CD14-positive monocyte (primary cell): Measurements from ENCODE around the gene AGRP. TPM values are rescaled to one million over a fixed set of nuclear protein-coding genes. Genes with fewer than 3 reads are reported as not detected.

ENCODE experiments used
- DNase-seq, 3 donors: peaks; one replicate each; pipeline ENCODE4 v3.0.0-alpha.2; 2011 to 2022
- H2AFZ ChIP-seq: 2 replicates; pipeline ENCODE4 v1.6.0; 2012; ENCODE audit warnings: mild to moderate bottlenecking, low read depth, low read length, inconsistent platforms; ENCODE audit not compliant: insufficient read depth, poor library complexity, severe bottlenecking
- H3K27ac ChIP-seq, 2 donors: 1 replicate in 1 of 2; 2 replicates in 1 of 2; pipeline ENCODE4 v1.5.1; 2012 to 2013; ENCODE audit warnings: low read length in 2 of 2, control low read depth in 1 of 2, inconsistent platforms in 1 of 2, low read depth in 1 of 2, mild to moderate bottlenecking in 1 of 2
- H3K27me3 ChIP-seq, 2 donors: one replicate each; pipeline versions ENCODE4 v1.6.0 to v1.6.1; 2011 to 2013; ENCODE audit warnings: low read length in 2 of 2; ENCODE audit not compliant: control insufficient read depth in 2 of 2, insufficient read depth in 2 of 2
- H3K36me3 ChIP-seq, 2 donors: replicated peaks in 1 of 2; 1 replicate in 1 of 2; 2 replicates in 1 of 2; pipeline versions ENCODE4 v1.5.1 to v1.6.1; 2012 to 2013; ENCODE audit warnings: low read length in 2 of 2, control low read depth in 1 of 2, inconsistent platforms in 1 of 2, mild to moderate bottlenecking in 1 of 2; ENCODE audit not compliant: insufficient read depth in 2 of 2, control insufficient read depth in 1 of 2
- H3K4me1 ChIP-seq, 2 donors: 1 replicate in 1 of 2; 2 replicates in 1 of 2; pipeline versions ENCODE4 v1.5.1 to v1.6.1; 2012 to 2013; ENCODE audit warnings: low read length in 2 of 2, control low read depth in 1 of 2, inconsistent platforms in 1 of 2, mild to moderate bottlenecking in 1 of 2, moderate library complexity in 1 of 2; ENCODE audit not compliant: insufficient read depth in 2 of 2, control insufficient read depth in 1 of 2
- H3K4me2 ChIP-seq: replicated peaks from 2 replicates; pipeline ENCODE3; 2012; ENCODE audit warnings: low read length, moderate library complexity, mild to moderate bottlenecking; ENCODE audit not compliant: poor library complexity, severe bottlenecking; ENCODE audit errors: extremely low read depth
- H3K4me3 ChIP-seq, 3 experiments: fragments of 200-600 bp in 1 of 3; sonication (generic) in 1 of 3; replicated peaks in 1 of 3; 1 replicate in 2 of 3; 2 replicates in 1 of 3; pipeline ENCODE4 v1.5.1; 2011 to 2013; ENCODE audit warnings: low read length in 3 of 3, mild to moderate bottlenecking in 3 of 3, control low read depth in 2 of 3, low read depth in 2 of 3, inconsistent platforms in 1 of 3, moderate library complexity in 1 of 3
- H3K79me2 ChIP-seq: 2 replicates; pipeline ENCODE4 v1.6.0; 2012; ENCODE audit warnings: mild to moderate bottlenecking, control low read depth, inconsistent platforms, low read length, moderate library complexity; ENCODE audit not compliant: insufficient read depth
- H3K9ac ChIP-seq: 2 replicates; pipeline ENCODE4 v1.6.0; 2017; ENCODE audit warnings: low read length, mild to moderate bottlenecking; ENCODE audit not compliant: insufficient read depth, poor library complexity, severe bottlenecking
- H3K9me3 ChIP-seq, 2 donors: replicated peaks in 1 of 2; 1 replicate in 1 of 2; 2 replicates in 1 of 2; pipeline versions ENCODE4 v1.5.1 to v1.6.1; 2012 to 2013; ENCODE audit warnings: low read length in 2 of 2, control low read depth in 1 of 2; ENCODE audit not compliant: control insufficient read depth in 1 of 2, insufficient read depth in 1 of 2
- H4K20me1 ChIP-seq: 2 replicates; pipeline ENCODE4 v1.6.0; 2012; ENCODE audit warnings: mild to moderate bottlenecking, low read length, control low read depth, moderate library complexity; ENCODE audit not compliant: insufficient read depth
- H3K27ac Mint-ChIP-seq, 7 donors: one replicate each; pipeline ENCODE4 v1.8.0; 2020; ENCODE audit warnings: mild to moderate bottlenecking in 7 of 7, mixed read lengths in 7 of 7, moderate library complexity in 6 of 7, inconsistent platforms in 2 of 7
- H3K27me3 Mint-ChIP-seq, 3 donors: one replicate each; pipeline ENCODE4 v1.8.0; 2021 to 2022; ENCODE audit warnings: low read depth in 3 of 3, mild to moderate bottlenecking in 3 of 3, mixed read lengths in 3 of 3, moderate library complexity in 3 of 3, inconsistent platforms in 1 of 3
- H3K36me3 Mint-ChIP-seq, 2 donors: one replicate each; pipeline ENCODE4 v1.8.0; 2020; ENCODE audit warnings: mixed read lengths in 2 of 2, inconsistent platforms in 1 of 2, mild to moderate bottlenecking in 1 of 2
- H3K4me1 Mint-ChIP-seq: one replicate; pipeline ENCODE4 v1.8.0; 2020; ENCODE audit warnings: mild to moderate bottlenecking, mixed read lengths
- H3K4me3 Mint-ChIP-seq, 2 donors: one replicate each; pipeline ENCODE4 v1.8.0; 2020; ENCODE audit warnings: mild to moderate bottlenecking in 2 of 2, mixed read lengths in 2 of 2, moderate library complexity in 1 of 2
- H3K9me3 Mint-ChIP-seq, 7 donors: one replicate each; pipeline ENCODE4 v1.8.0; 2020 to 2022; ENCODE audit warnings: mixed read lengths in 7 of 7, mild to moderate bottlenecking in 6 of 7, moderate library complexity in 6 of 7, inconsistent platforms in 2 of 7
- CTCF ChIP-seq: fragments of 200-600 bp; IDR thresholded peaks from one replicate; pipeline ENCODE4 v1.8.0; 2022; ENCODE audit warnings: antibody characterized with exemption, mild to moderate bottlenecking
- WGBS: methylation state at CpG from one replicate; pipeline ENCODE4 v1.1.5; 2013; ENCODE audit warnings: missing lambda C conversion rate; ENCODE audit not compliant: insufficient coverage; 5-methylcytosine and 5-hydroxymethylcytosine counted together
- intact Hi-C, 2 donors: fragments of 100-400 bp; cut with micrococcal nuclease; formaldehyde crosslinking; loops; one replicate each; pipeline versions ENCODE4 v1.15.0 to v1.15.1; 2023
- polyA plus RNA-seq, 3 donors: library from polyadenylated mRNA; depleted of rRNA in 1 of 3; unstranded in 2 of 3; stranded (reverse) in 1 of 3; fragments of 300-500 nt in 2 of 3; fragments of >200 nt in 1 of 3; fragmentation: Illumina TruSeq in 2 of 3; gene quantifications; 1 replicate in 2 of 3; 2 replicates in 1 of 3; pipeline ENCODE4 v1.2.3, GENCODE V29; 2012 to 2021

AGRP gene
- polyA plus RNA-seq, 3 donors: 0.32 to 0.54 TPM; not detected in 1

DNA sequence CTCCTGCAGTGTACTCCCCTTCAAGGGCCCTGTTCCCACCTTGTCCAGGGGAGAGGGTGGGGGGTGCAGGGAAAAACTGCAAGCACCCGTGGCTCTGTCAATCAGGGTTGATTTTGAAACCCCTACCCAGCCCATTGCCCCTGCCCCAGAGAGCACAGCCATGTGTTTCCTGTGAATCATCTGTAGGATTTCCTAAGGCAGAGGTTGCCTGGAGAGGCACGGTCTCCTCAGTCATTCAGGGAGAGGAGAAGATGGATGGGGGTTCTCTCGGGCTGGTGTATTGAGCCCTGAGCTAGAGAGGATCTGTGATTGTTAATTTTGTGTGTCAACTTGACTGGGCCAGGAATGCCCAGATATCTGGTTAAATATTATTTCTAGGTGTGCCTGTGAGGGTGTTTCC lies 3.5 kb upstream of the AGRP start:
- peaks cover 94% of the 10 kb centered on the region for H3K4me1 Mint-ChIP-seq

More for the DNA sequence above, 3.5 kb upstream of the AGRP start:
- Histone ChIP-seq H4K20me1 (no peaks in the 10 kb centered on the region), H3K9ac (peak overlapping the region; percentile 15), H3K79me2 (peaks cover 74% of the 10 kb centered on the region), H3K36me3 (peaks cover 9 to 15% of the 10 kb centered on the region in 2 donors), H2AFZ (no peak overlapping the region), H3K4me1 (peaks cover 97 to 100% of the 10 kb centered on the region in 2 donors), H3K27me3 (no peaks in the 10 kb centered on the region), H3K9me3 (no peaks in the 10 kb centered on the region), H3K4me3 (peak overlapping the region in 1 of 3 experiments; percentile 45), H3K4me2 (peak overlapping the region; percentile 47), H3K27ac (peak overlapping the region; percentile 75 to 81)
- 12% methylated on average over 2 of the region's 3 CpGs for WGBS
- Mint-ChIP-seq H3K9me3 (no peaks in the 10 kb centered on the region), H3K27me3 (peaks cover 0 to 7% (median 0%) of the 10 kb centered on the region in 3 donors), H3K27ac (peak overlapping the region; percentile 94 to 100 (median 99)), H3K36me3 (peaks cover 17 to 21% of the 10 kb centered on the region in 2 donors), H3K4me3 (peak overlapping the region; percentile 20 to 35)
- DNase-seq: peak; percentile 62 to 90 (median 90)
- intact Hi-C loops: no loop called here
- no peak for TF ChIP-seq CTCF
